GM21723 (cell line): ENCODE data around the gene UMODL1.

Experiments used
- ATAC-seq: cut with Tn5 transposase; IDR thresholded peaks from one replicate; pipeline ENCODE4 v1.9.1; 2021; ENCODE audit warnings: mild to moderate bottlenecking, moderate library complexity; ENCODE audit not compliant: unreplicated experiment

Gene UMODL1

GRCh38 chr21:42039911-42040351 lies 31.2 kb upstream of the UMODL1 start:
- no peak for ATAC-seq

DNA sequence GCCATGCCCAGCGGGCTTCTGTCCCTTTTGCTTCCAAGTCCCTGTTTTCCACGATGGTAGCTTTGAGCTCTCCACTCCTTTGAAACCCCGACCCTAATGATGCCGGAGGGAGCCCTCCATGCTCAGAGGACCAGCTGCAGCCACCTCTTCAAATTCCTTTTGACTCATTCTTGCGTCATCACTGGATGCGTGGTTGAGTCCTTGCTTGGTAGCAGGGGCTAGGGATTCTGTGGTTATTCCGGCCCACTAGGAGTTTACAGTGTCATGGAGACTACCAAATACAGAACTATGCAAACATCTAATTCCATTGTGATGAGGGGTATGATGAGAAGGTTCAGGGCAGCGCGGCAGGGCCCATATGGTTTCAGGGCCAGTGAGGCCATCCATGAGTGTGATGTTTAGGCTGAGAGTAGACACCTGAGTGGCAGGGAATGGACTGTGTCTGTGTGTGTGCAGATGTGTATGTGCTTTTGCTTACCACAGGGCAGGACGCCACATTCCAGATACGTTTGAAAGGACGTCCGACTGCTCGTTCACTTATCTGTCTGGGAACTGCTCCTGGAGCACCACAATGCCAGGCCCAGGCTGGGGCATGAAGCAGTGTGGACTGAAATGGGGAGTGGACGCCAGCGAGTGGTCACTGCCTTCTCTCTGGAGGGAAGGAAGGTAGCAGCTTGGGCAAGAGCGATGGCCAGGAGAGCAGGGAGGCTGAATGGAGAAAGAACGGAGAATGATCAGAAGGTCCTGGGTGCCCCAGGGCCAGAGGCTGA lies 30.5 kb upstream of the UMODL1 start:
- no peak for ATAC-seq

- ATAC-seq, result no peak
Measured at GRCh38 chr21:42041246-42041645, 29.9 kb upstream of the UMODL1 start.

DNA sequence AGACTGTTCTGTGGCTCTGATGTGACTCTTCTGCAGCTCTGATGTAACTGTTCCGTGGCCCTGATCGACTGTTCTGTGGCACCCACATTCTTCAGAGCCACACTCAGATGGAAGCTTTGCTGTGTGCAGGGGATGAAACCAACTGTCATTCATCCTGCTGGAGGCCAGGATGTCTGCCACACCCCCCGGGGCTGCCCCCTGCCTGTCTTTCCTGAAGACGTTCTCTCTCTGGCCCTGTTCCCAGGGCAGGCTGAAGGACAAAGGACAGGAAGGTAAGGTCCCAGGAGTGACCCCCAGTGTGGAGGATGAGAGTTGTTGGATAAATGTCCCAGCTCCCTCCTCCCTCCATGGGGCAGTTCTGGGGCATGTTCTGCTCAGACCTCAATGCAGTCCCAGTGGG lies 29.4 kb upstream of the UMODL1 start:
- no peak for ATAC-seq

DNA sequence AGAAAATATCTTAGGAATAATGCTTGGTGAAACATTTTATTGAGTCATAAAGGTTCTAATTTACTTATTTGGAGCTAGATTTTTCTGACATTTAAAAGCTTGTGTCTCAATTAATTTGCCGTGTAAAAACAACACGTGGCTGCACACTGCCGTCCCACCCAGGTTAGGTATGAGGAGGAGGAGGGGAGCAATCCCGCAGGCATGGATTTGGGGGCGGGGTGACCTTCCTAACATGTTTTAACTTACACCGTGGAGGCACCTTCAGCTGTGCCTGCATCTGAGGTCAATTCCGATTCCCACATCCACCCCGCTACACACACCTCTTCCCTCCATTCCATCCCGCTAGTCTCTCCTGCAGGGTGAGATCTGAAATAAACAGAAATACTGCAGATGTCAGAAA lies 28.5 kb upstream of the UMODL1 start:
- no peak for ATAC-seq

DNA sequence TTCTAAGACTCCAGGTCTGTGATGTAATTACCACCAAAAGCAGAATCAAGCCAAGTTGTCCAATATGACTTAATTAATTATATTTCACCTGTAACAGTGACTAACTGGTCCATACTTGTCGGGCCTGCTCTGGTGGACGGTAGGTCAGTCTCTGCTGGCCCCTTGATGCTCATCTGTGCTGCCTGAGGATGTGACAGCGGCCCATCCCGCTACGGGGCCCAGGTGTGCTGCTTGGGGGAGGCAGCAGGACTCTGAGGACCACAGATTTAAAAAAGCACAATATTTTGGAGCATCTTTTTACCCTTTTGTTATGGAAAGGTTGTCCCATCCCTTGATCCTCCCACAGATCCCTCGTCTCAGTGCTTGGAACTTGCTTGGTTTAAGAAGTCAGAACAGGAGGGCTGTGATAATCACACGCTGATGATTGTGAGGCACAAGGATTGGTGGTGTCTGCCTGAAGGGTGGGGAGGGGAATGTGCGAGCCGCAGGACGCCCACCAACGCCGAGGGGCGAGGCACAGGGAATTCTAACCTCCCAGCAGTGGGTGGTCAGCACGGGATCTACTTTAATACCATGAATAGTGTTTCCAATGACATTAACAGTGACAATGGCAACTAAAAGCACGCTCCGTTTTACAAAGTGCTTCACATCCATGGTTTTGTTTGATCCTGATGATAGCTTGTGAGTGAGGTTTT lies 27.8 kb upstream of the UMODL1 start:
- no peak for ATAC-seq

DNA sequence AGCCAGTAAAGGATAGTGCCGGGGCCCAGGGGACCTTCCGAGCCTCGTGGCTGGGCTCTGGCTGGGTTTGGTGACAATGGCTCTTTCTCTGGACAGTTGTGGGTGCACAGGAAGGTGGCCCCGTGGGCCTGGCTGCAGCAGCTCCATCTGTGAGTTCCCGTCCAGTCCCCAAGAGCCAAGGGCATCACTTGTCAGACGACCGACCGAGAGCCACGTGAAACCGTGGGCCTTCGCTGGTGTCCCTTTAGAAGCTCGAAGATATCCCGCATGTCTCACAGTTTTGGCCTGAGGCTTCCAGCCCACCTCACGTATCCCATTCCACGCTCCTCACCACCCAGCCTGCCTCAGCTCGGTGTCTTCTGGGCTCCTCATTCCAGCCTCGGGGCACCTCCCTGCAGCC lies 27.2 kb upstream of the UMODL1 start:
- ATAC-seq, result no peak

GRCh38 chr21:42044871-42045495 lies 26.1 kb upstream of the UMODL1 start:
- no peak for ATAC-seq

DNA sequence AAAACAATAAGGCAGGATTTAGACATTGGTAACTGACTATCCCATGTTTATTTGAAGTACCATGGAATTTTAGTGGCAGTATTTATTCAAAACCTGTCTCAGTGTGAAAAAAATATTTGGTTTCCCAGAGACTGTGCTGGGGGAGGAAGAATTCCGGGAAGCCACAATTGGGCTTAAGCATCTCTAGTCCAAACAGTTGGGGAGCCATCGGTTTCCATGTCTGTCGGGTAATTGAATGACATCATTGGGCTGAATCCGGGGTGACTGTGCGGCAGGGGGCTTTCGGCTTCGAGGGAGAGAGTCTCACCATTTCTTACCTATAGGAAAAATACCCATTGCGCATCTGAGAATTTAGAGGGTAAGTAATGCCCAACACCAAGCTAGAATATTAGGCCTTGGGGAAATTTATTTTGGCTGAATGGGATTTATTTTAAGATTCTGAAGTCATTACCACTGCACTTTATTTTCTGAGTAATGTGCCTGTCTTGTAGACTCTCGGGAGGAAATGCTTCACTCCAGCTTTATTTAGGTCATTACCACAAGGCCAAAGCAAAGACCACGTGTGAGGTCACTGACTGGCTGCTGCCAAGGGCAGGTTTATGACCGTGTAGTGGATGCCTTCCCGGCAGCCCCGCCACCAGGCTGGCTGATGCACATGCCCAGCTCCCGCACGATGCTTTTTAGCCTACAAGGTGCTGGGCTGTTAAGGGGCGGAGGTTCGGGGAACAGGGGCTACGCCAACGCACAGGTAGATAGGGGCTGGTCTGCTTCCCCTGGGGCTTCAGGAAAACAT lies 23.1 kb upstream of the UMODL1 start:
- ATAC-seq, result no peak

- ATAC-seq, result no peak
Measured at GRCh38 chr21:42048870-42049577, 22.1 kb upstream of the UMODL1 start.

- ATAC-seq, result no peak
Measured at GRCh38 chr21:42049578-42050430, 21.3 kb upstream of the UMODL1 start.

DNA sequence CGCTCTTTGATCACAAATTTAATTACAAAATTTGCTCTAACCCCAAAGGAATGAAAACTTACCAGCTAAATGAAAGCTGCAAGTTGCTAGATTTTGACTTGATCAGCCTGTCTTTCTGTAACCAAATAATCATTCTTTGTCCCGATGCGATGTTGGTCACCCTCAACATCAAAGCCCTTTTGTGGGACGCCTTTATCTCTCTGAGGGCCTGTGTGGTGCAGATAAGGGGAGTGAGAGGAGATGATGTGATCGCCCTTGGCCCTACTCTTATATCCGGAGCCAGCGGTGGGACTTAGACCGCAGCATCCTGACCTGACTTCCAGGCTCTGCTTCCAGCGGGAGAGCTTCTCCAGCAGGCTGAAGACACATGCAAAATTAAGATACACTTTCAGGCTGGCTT lies 19.3 kb upstream of the UMODL1 start:
- no peak for ATAC-seq

- no peak for ATAC-seq
Measured at GRCh38 chr21:42055425-42055824, 15.7 kb upstream of the UMODL1 start.

GRCh38 chr21:42056468-42056867 lies 14.6 kb upstream of the UMODL1 start:
- ATAC-seq, result no peak

GRCh38 chr21:42056996-42057689 lies 14.0 kb upstream of the UMODL1 start:
- ATAC-seq, result no peak

DNA sequence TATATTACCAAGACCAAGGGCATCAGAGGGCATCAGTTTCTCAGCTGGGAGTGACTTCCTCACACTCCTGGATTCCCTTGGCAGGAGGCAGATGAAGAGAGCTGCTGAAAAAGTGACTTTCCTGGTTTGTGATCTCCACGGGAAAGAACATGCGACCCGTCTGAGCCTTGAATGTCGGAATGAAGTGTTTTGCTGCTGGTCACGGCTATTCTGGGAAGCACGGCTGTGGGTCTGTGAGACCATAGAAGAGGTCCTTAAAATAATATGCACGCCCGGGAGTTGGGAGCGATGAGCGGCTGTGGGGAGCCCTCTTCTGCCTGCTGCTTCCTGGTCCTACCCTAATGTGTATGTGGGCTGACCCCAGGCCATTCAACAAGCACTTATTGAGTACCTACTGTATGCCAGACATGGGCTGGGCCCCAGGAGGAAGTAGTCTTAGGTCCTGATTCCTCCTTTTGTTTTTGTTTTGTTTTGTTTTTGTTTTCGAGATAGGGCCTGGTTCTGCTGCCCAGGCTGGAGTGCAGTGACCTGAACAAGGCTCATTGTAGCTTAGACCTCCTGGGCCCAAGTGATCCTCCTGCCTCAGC lies 13.2 kb upstream of the UMODL1 start:
- ATAC-seq, result no peak

DNA sequence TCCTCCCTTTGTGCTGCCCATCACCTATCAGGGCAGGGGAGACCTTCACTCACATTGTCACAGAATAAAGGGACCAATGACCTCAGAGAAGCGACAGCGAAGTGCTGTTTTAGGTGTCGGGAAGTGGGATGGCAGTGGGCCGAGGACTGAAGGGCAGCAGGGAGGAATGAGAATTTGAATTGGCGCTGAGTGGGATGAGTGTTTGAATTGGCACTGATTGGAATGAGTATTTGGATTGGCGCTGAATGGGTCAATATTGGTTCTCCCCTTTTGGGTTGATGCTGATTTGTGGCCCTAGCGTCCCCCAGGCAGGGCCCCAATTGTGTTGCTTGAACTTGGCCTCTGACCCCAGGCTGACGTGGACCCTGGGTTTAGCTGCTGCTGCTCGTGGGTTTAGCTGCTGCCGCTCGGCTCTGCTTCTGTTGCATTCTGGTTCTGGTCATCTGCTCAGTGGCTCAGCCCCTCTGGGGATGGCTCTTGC lies 12.4 kb upstream of the UMODL1 start:
- ATAC-seq, result no peak

GRCh38 chr21:42059141-42059540 lies 12.0 kb upstream of the UMODL1 start:
- ATAC-seq, result no peak

DNA sequence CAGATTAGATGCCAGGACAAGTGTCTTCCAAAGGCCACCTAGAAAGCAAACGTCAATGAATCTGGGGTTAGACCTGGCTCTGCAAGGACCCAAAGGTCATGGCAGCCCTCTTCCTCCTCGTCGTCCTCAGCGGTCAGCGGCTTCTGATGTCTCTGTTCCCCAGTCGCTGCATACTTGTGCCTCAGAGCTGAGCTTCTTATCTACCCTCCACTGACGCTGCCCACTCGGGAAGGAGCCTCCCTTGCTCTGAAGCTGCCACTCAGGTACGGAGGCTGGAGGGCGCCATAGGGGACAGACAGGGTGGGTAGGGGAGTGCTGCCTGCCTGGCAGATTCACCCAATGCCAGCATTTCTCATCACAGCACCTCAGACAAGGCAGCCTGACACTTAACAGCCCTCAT lies 11.4 kb upstream of the UMODL1 start:
- no peak for ATAC-seq
